ENCODE measurements around the gene C10orf71.

GRCh38 chr10:49290131-49290530 lies 8.8 kb upstream of the C10orf71 start:
- no peak for TF ChIP-seq REST (tag by site-specific recombination; IDR thresholded peaks at IDR 0.05)
- no peak for TF ChIP-seq ZNF704 (tag by site-specific recombination; IDR thresholded peaks at IDR 0.05)
- TF ChIP-seq ZNF138 (tag by site-specific recombination; IDR thresholded peaks at IDR 0.05; ENCODE audit: borderline replicate concordance) = no peak
- TF ChIP-seq ZNF626 (tag by site-specific recombination; IDR thresholded peaks at IDR 0.05) = no peak
